ENCODE data around the gene MAP2K7. TPM values are rescaled to one million over a fixed set of nuclear protein-coding genes. Genes with fewer than 3 reads are reported as not detected.

Gene MAP2K7
- total RNA-seq, 1 experiment from 2014 or later = 39.4 TPM

- Mint-ChIP-seq H3K4me1 (peaks cover 12% of the 10 kb centered on the region), H3K27ac (no peak overlapping the region), H3K36me3 (peaks cover 11% of the 10 kb centered on the region), H3K9me3 (no peaks in the 10 kb centered on the region), H3K27me3 (ENCODE audit: low read depth) (no peaks in the 10 kb centered on the region; the same call in 1 of the 2 replicates), H3K4me3 (no peak overlapping the region)
- CTCF ChIA-PET = interaction anchor here (0.6 to 5.1 kb wide), 17 partner anchors 10 to 279 kb away, joined by 3 to 70 read pairs (median 5); partner anchors contain the start of genes LRRC8E, PET100, PRR36 and SNAPC2
- no peak for DNase-seq (ENCODE audit: low spot score)
- ATAC-seq = peak; percentile 47
- POLR2A ChIA-PET = interaction anchor here (1.3 kb wide), 1 partner anchor 8 kb away, joined by 4 read pairs; no protein-coding TSS in a partner anchor
- TF ChIP-seq NFE2L1 (CRISPR knock-in tag; IDR thresholded peaks at IDR 0.05) (no peak), KAT7 (CRISPR knock-in tag; IDR thresholded peaks at IDR 0.05; ENCODE audit: borderline replicate concordance) (no peak), ZNF232 (CRISPR knock-in tag; IDR thresholded peaks at IDR 0.05) (no peak), JAZF1 (CRISPR knock-in tag; IDR thresholded peaks at IDR 0.05) (no peak)
These were observed 5.2 kb downstream of the MAP2K7 start for GRCh38 chr19:7908742-7909461.

DNA sequence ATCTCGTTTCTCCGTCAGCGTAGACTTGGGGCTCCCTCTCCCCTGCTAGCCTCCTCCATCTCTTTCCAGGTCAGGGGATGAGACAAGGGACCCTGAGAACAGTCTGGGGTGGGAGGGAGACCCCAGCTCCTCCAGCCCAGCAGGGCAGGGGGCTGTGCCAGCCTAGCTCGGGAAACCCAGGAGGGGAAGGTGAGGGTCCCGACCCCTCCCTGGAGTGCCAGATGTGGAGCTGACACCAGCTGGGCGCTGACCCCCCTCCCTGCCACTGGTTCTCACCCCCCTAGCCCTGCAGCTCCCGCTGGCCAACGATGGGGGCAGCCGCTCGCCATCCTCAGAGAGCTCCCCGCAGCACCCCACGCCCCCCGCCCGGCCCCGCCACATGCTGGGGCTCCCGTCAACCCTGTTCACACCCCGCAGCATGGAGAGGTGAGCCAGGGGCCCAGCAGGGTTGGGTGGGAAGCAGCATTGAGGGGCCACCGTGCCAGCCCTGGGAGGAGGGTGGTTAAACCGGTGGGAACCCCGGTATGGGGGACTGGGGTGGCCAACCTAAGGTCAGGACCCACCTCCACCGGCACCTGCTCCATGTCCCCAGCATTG, 5.9 kb downstream of the MAP2K7 start:
- Mint-ChIP-seq H3K27ac (no peak overlapping the region), H3K4me1 (peaks cover 10% of the 10 kb centered on the region), H3K9me3 (no peaks in the 10 kb centered on the region), H3K36me3 (peaks cover 11% of the 10 kb centered on the region), H3K4me3 (no peak overlapping the region), H3K27me3 (ENCODE audit: low read depth) (peaks cover 5% of the 10 kb centered on the region)
- no peak for ATAC-seq
- POLR2A ChIA-PET = no interaction called here
- TF ChIP-seq ZNF416 (CRISPR knock-in tag; IDR thresholded peaks at IDR 0.05) (no peak), RELA (CRISPR knock-in tag; IDR thresholded peaks at IDR 0.05; ENCODE audit: borderline replicate concordance) (no peak), ELF4 (CRISPR knock-in tag; IDR thresholded peaks at IDR 0.05; ENCODE audit: low read depth) (no peak), ZNF263 (CRISPR knock-in tag; IDR thresholded peaks at IDR 0.05; ENCODE audit: low read depth) (no peak), E2F1 (CRISPR knock-in tag; IDR thresholded peaks at IDR 0.05) (no peak), CREM (CRISPR knock-in tag; IDR thresholded peaks at IDR 0.05) (no peak), ZNF232 (CRISPR knock-in tag; IDR thresholded peaks at IDR 0.05) (no peak), TP53 (CRISPR knock-in tag; IDR thresholded peaks at IDR 0.05) (no peak), JUN (CRISPR knock-in tag; IDR thresholded peaks at IDR 0.05) (no peak), CREB1 (CRISPR knock-in tag; IDR thresholded peaks at IDR 0.05) (no peak)
- TF ChIP-seq, protein P1, sequence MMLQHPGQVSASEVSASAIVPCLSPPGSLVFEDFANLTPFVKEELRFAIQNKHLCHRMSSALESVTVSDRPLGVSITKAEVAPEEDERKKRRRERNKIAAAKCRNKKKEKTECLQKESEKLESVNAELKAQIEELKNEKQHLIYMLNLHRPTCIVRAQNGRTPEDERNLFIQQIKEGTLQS (CRISPR knock-in tag; conservative IDR thresholded peaks at IDR 0.05) = no peak
- TF ChIP-seq, protein P2, sequence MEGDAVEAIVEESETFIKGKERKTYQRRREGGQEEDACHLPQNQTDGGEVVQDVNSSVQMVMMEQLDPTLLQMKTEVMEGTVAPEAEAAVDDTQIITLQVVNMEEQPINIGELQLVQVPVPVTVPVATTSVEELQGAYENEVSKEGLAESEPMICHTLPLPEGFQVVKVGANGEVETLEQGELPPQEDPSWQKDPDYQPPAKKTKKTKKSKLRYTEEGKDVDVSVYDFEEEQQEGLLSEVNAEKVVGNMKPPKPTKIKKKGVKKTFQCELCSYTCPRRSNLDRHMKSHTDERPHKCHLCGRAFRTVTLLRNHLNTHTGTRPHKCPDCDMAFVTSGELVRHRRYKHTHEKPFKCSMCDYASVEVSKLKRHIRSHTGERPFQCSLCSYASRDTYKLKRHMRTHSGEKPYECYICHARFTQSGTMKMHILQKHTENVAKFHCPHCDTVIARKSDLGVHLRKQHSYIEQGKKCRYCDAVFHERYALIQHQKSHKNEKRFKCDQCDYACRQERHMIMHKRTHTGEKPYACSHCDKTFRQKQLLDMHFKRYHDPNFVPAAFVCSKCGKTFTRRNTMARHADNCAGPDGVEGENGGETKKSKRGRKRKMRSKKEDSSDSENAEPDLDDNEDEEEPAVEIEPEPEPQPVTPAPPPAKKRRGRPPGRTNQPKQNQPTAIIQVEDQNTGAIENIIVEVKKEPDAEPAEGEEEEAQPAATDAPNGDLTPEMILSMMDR (IDR thresholded peaks at IDR 0.05) = no peak
- TF ChIP-seq, protein P3, sequence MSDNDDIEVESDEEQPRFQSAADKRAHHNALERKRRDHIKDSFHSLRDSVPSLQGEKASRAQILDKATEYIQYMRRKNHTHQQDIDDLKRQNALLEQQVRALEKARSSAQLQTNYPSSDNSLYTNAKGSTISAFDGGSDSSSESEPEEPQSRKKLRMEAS (CRISPR knock-in tag; IDR thresholded peaks at IDR 0.05) = no peak
- CTCF ChIA-PET = interaction anchor here (1.0 to 5.1 kb wide), 7 partner anchors 9 to 229 kb away, joined by 3 to 70 read pairs (median 8); partner anchors contain the start of genes SNAPC2 and TRAPPC5
- no peak for DNase-seq (ENCODE audit: low spot score)

- Mint-ChIP-seq H3K4me1 (peaks cover 4% of the 10 kb centered on the region), H3K36me3 (peaks cover 11% of the 10 kb centered on the region), H3K27ac (no peak overlapping the region), H3K27me3 (ENCODE audit: low read depth) (peaks cover 14% of the 10 kb centered on the region), H3K9me3 (no peaks in the 10 kb centered on the region), H3K4me3 (no peak overlapping the region)
- ATAC-seq (no peak), DNase-seq (ENCODE audit: low spot score) (no peak)
- ChIA-PET CTCF (interaction anchor here (1.1 to 1.4 kb wide), 2 partner anchors 49 to 52 kb away, joined by 3 read pairs; no protein-coding TSS in a partner anchor), POLR2A (no interaction called here)
- TF ChIP-seq HMGA2 (CRISPR knock-in tag; IDR thresholded peaks at IDR 0.05) = no peak
- TF ChIP-seq ELF4 (CRISPR knock-in tag; IDR thresholded peaks at IDR 0.05; ENCODE audit: low read depth) = no peak
- no peak for TF ChIP-seq NFE2L1 (CRISPR knock-in tag; IDR thresholded peaks at IDR 0.05)
- TF ChIP-seq, protein P3 (CRISPR knock-in tag; IDR thresholded peaks at IDR 0.05) = no peak
- no peak for TF ChIP-seq NFYB (CRISPR knock-in tag; conservative IDR thresholded peaks at IDR 0.05; ENCODE audit: low read depth)
- TF ChIP-seq RELA (CRISPR knock-in tag; IDR thresholded peaks at IDR 0.05; ENCODE audit: borderline replicate concordance) = no peak
These were observed 6.9 kb downstream of the MAP2K7 start for GRCh38 chr19:7910321-7911161.
